A673 (cell line): ENCODE data around the gene SLC7A5. TPM values are rescaled to one million over a fixed set of nuclear protein-coding genes. Genes with fewer than 3 reads are reported as not detected.

Experiments
- BruUV-seq: library from RNA; stranded (reverse); fragments of 400-500 nt; replicated peaks from 2 replicates; lab custom pipeline; 2021; lab: Mats Ljungman, UMichigan
- CTCF ChIA-PET: fragments of 300-600 bp; sonication (Branson Sonifier 250); formaldehyde crosslinking; loops from one replicate; lab custom pipeline; 2022; ENCODE audit warnings: antibody characterized with exemption; lab: Charles Lee
- POLR2A ChIA-PET: fragments of 300-600 bp; sonication (Branson Sonifier 250); formaldehyde crosslinking; loops from one replicate; lab custom pipeline; 2022; ENCODE audit warnings: antibody characterized with exemption; ENCODE audit not compliant: low non-redundant PET; lab: Charles Lee
- DNase-seq: peaks from one replicate; pipeline ENCODE4 v3.0.0-alpha.2; 2015; ENCODE audit warnings: low spot score
- H3K27ac ChIP-seq: fragments of 200-600 bp; sonication (generic); 2 replicates; pipeline ENCODE4 v1.5.1; 2016; ENCODE audit warnings: mixed run types, low read depth, mild to moderate bottlenecking, mixed read lengths, antibody characterized with exemption, low read length; ENCODE audit not compliant: poor library complexity, severe bottlenecking
- H3K27me3 ChIP-seq: fragments of 200-600 bp; sonication (generic); replicated peaks from 2 replicates; pipeline ENCODE4 v1.6.1; 2017; ENCODE audit warnings: mixed run types, low read depth, mild to moderate bottlenecking, mixed read lengths, antibody characterized with exemption, low read length; ENCODE audit not compliant: insufficient read depth, poor library complexity
- H3K36me3 ChIP-seq: fragments of 200-600 bp; sonication (generic); 2 replicates; pipeline ENCODE4 v1.6.1; 2016; ENCODE audit warnings: mixed run types, mild to moderate bottlenecking, mixed read lengths, antibody characterized with exemption, low read length; ENCODE audit not compliant: insufficient read depth, poor library complexity, severe bottlenecking
- H3K4me1 ChIP-seq: fragments of 200-600 bp; sonication (generic); 2 replicates; pipeline ENCODE4 v1.6.1; 2017; ENCODE audit warnings: mixed run types, mild to moderate bottlenecking, mixed read lengths, antibody characterized with exemption, low read length; ENCODE audit not compliant: insufficient read depth, poor library complexity, severe bottlenecking
- H3K4me3 ChIP-seq: fragments of 200-600 bp; sonication (generic); 2 replicates; pipeline ENCODE4 v1.5.1; 2016; ENCODE audit warnings: low read depth, mixed run types, mild to moderate bottlenecking, mixed read lengths, low read length; ENCODE audit not compliant: poor library complexity, severe bottlenecking
- H3K9me3 ChIP-seq: fragments of 200-600 bp; sonication (generic); 2 replicates; pipeline ENCODE4 v1.6.1; 2016; ENCODE audit warnings: mixed run types, low read depth, mild to moderate bottlenecking, mixed read lengths, antibody characterized with exemption, low read length; ENCODE audit not compliant: poor library complexity, severe bottlenecking
- EZH2 ChIP-seq: fragments of 200-600 bp; sonication (generic); IDR thresholded peaks from 2 replicates; pipeline ENCODE4 v1.6.1; 2017; ENCODE audit warnings: borderline replicate concordance, low read depth, mild to moderate bottlenecking, mixed read lengths, antibody characterized with exemption, low read length; ENCODE audit not compliant: poor library complexity, severe bottlenecking
- intact Hi-C: fragments of 100-400 bp; cut with micrococcal nuclease; formaldehyde crosslinking; loops from one replicate; pipeline ENCODE4 v1.10.0; 2022; ENCODE audit not compliant: unreplicated experiment
- total RNA-seq: library from RNA; stranded (reverse); gene quantifications from 2 replicates; pipeline ENCODE4 v1.2.3, GENCODE V29; 2021
- TF ChIP-seq, protein P1 (sequence below): fragments of 300-800, 200-600 bp; sonication (generic); conservative IDR thresholded peaks from 2 replicates; pipeline ENCODE4 v1.5.1; 2017; ENCODE audit warnings: low read depth, mild to moderate bottlenecking, antibody characterized with exemption, low read length, moderate library complexity, mixed read lengths

The SLC7A5 gene
- total RNA-seq, 1 experiment from 2014 or later, result 371 TPM

DNA sequence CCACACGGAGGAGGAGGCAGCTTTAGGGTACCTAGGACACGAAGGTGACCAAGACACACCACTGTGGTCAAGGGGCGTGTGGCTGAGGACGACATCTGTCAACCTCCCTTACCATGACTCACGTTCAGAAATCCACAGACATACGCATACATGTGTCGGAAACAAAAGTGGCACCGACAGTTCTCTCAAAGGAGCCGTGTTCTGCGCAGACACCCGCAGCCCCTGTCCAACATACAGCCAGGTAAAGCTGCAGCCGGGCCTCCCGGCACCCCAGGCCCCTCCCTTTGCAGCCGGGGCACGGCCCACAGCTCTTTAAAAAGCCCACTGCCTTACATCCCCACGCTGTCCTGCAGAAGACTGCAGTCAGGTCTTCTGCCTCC lies 63.1 kb downstream of the SLC7A5 start:
- no TSS peak for BruUV-seq
- peaks cover 29% of the 10 kb centered on the region for H3K4me1 ChIP-seq
- no peaks in the 10 kb centered on the region for H3K27me3 ChIP-seq
- H3K9me3 ChIP-seq, result no peaks in the 10 kb centered on the region
- H3K27ac ChIP-seq, result peak overlapping the region; percentile 88
- no peak overlapping the region for H3K4me3 ChIP-seq
- no peaks in the 10 kb centered on the region for H3K36me3 ChIP-seq
- POLR2A ChIA-PET, result interaction anchor here (0.5 kb wide), 1 partner anchor 506 kb away, joined by 18 read pairs; no protein-coding TSS in a partner anchor
- CTCF ChIA-PET, result no interaction called here
- TF ChIP-seq EZH2, result no peak
- TF ChIP-seq, protein P1, sequence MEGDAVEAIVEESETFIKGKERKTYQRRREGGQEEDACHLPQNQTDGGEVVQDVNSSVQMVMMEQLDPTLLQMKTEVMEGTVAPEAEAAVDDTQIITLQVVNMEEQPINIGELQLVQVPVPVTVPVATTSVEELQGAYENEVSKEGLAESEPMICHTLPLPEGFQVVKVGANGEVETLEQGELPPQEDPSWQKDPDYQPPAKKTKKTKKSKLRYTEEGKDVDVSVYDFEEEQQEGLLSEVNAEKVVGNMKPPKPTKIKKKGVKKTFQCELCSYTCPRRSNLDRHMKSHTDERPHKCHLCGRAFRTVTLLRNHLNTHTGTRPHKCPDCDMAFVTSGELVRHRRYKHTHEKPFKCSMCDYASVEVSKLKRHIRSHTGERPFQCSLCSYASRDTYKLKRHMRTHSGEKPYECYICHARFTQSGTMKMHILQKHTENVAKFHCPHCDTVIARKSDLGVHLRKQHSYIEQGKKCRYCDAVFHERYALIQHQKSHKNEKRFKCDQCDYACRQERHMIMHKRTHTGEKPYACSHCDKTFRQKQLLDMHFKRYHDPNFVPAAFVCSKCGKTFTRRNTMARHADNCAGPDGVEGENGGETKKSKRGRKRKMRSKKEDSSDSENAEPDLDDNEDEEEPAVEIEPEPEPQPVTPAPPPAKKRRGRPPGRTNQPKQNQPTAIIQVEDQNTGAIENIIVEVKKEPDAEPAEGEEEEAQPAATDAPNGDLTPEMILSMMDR, result no peak
- DNase-seq, result no peak
- intact Hi-C loops, result no loop called here

DNA sequence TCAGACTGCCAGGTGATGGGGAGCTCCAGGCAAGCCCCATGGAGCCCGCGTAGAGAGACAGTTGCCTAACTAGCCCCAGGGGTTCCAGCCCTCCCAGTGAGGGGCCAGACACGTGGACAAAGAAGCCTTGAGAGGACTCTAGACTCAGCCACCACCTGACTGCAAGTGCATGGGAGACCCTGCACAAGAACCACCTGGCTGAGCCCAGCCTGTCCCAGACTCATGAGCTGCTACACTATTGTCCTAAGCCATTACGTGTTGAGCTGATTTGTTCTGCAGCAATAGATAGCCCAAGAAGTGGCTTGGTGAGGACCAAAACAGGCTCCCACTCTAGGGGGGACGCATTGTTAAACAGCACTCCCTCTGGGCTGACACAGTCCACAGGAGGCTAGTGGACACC lies 65.9 kb downstream of the SLC7A5 start:
- ChIA-PET CTCF (no interaction called here), POLR2A (no interaction called here)
- peaks cover 17% of the 10 kb centered on the region for H3K4me1 ChIP-seq
- no peak overlapping the region for H3K4me3 ChIP-seq
- no peaks in the 10 kb centered on the region for H3K27me3 ChIP-seq
- intact Hi-C loops, result no loop called here
- DNase-seq, result no peak
- H3K36me3 ChIP-seq, result no peaks in the 10 kb centered on the region
- H3K9me3 ChIP-seq, result no peaks in the 10 kb centered on the region
- TF ChIP-seq, protein P1, result no peak
- TF ChIP-seq EZH2, result no peak
- BruUV-seq, result no TSS peak
- H3K27ac ChIP-seq, result no peak overlapping the region

DNA sequence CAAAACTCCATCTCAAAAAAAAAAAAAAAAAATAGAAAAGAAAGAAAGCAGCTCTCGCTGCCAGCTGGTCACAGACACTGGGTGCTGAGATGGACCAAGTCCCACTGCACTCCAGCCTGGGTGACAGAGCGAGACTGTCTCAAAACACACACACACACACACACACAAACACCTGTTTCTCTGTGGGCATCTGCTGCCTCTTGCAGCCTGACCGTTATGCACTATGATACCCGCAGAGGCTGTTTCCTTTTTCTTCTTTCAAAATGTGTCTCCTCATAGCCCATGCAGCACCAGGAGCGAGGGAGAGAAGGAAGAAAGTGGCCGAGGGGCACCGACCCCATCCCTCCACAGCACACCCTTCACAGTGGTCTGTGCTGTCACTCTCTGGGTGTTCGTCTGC lies 66.6 kb downstream of the SLC7A5 start:
- H3K9me3 ChIP-seq, result no peaks in the 10 kb centered on the region
- H3K4me3 ChIP-seq, result no peak overlapping the region
- BruUV-seq, result no TSS peak
- TF ChIP-seq EZH2, result no peak
- TF ChIP-seq, protein P1, result no peak
- POLR2A ChIA-PET, result no interaction called here
- DNase-seq, result no peak
- H3K4me1 ChIP-seq, result peaks cover 17% of the 10 kb centered on the region
- intact Hi-C loops, result no loop called here
- no peaks in the 10 kb centered on the region for H3K36me3 ChIP-seq
- no peaks in the 10 kb centered on the region for H3K27me3 ChIP-seq
- H3K27ac ChIP-seq, result no peak overlapping the region
- CTCF ChIA-PET, result no interaction called here
